IPS-NIHi11 (cell line): ENCODE measurements around the gene CAMTA1.

ENCODE experiments used
- DNase-seq: peaks from one replicate; pipeline ENCODE4 v3.0.0; 2012; ENCODE audit warnings: mixed read lengths, low spot score

The CAMTA1 gene

GRCh38 chr1:7516929-7517328, 731.7 kb downstream of the CAMTA1 start:
- DNase-seq = no peak

GRCh38 chr1:7517611-7518330, 732.5 kb downstream of the CAMTA1 start:
- no peak for DNase-seq

- no peak for DNase-seq
These were observed 733.2 kb downstream of the CAMTA1 start for GRCh38 chr1:7518411-7518810.

- DNase-seq = no peak
These were observed 734.1 kb downstream of the CAMTA1 start for GRCh38 chr1:7519181-7519860.

GRCh38 chr1:7519861-7520395, 734.7 kb downstream of the CAMTA1 start:
- no peak for DNase-seq

- DNase-seq = no peak
These were observed 735.2 kb downstream of the CAMTA1 start for GRCh38 chr1:7520496-7520895.

GRCh38 chr1:7524341-7525337, 739.4 kb downstream of the CAMTA1 start:
- no peak for DNase-seq

GRCh38 chr1:7525338-7526063, 740.2 kb downstream of the CAMTA1 start:
- DNase-seq = no peak

- DNase-seq = no peak
These were observed 741.1 kb downstream of the CAMTA1 start for GRCh38 chr1:7526196-7526866.

GRCh38 chr1:7526867-7527732, 741.8 kb downstream of the CAMTA1 start:
- no peak for DNase-seq

GRCh38 chr1:7527733-7528045, 742.4 kb downstream of the CAMTA1 start:
- no peak for DNase-seq

GRCh38 chr1:7528386-7529198, 743.3 kb downstream of the CAMTA1 start:
- DNase-seq = no peak

GRCh38 chr1:7529917-7530316, 744.7 kb downstream of the CAMTA1 start:
- DNase-seq = no peak

- no peak for DNase-seq
These were observed 746.5 kb downstream of the CAMTA1 start for GRCh38 chr1:7531562-7532340.

GRCh38 chr1:7533006-7533405, 747.8 kb downstream of the CAMTA1 start:
- no peak for DNase-seq

- no peak for DNase-seq
These were observed 749.0 kb downstream of the CAMTA1 start for GRCh38 chr1:7534061-7534825.

- DNase-seq = no peak
These were observed 749.8 kb downstream of the CAMTA1 start for GRCh38 chr1:7535016-7535415.
